Measurements from ENCODE around the gene TBC1D24. TPM values are rescaled to one million over a fixed set of nuclear protein-coding genes. Genes with fewer than 3 reads are reported as not detected.

TBC1D24 gene
- total RNA-seq, 2 donors from 2014 or later = 9.6 to 10.5 TPM

DNA sequence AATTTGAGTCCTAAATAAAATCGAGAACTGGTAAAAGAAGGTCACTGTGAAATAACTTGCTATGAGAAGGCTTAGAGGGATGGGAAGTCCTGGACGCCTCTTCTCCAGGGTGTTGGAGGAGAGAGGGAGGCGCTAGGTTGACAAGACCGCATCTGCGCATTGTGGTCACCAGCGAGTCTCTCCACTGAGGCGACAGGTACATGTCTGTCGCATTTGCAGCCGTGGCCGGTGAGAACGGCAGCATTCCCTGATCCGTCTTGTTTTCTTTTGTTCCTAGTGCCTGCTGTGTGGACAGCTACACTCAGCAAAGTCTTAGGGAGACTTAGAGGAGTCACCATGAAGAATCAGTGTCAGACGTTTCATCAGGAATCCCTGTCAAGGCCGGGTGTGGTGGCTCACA, 30.8 kb downstream of the TBC1D24 start:
- Histone ChIP-seq H3K4me3 (no peak overlapping the region), H3K36me3 (no peaks in the 10 kb centered on the region), H3K27me3 (no peaks in the 10 kb centered on the region), H3K9me3 (no peaks in the 10 kb centered on the region), H3K27ac (peak overlapping the region; percentile 6 to 59), H3K4me1 (peaks cover 0 to 31% of the 10 kb centered on the region in 2 donors)
- DNase-seq (ENCODE audit: low spot score) = no peak
- TF ChIP-seq, protein P1, sequence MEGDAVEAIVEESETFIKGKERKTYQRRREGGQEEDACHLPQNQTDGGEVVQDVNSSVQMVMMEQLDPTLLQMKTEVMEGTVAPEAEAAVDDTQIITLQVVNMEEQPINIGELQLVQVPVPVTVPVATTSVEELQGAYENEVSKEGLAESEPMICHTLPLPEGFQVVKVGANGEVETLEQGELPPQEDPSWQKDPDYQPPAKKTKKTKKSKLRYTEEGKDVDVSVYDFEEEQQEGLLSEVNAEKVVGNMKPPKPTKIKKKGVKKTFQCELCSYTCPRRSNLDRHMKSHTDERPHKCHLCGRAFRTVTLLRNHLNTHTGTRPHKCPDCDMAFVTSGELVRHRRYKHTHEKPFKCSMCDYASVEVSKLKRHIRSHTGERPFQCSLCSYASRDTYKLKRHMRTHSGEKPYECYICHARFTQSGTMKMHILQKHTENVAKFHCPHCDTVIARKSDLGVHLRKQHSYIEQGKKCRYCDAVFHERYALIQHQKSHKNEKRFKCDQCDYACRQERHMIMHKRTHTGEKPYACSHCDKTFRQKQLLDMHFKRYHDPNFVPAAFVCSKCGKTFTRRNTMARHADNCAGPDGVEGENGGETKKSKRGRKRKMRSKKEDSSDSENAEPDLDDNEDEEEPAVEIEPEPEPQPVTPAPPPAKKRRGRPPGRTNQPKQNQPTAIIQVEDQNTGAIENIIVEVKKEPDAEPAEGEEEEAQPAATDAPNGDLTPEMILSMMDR (IDR thresholded peaks at IDR 0.05) = no peak

DNA sequence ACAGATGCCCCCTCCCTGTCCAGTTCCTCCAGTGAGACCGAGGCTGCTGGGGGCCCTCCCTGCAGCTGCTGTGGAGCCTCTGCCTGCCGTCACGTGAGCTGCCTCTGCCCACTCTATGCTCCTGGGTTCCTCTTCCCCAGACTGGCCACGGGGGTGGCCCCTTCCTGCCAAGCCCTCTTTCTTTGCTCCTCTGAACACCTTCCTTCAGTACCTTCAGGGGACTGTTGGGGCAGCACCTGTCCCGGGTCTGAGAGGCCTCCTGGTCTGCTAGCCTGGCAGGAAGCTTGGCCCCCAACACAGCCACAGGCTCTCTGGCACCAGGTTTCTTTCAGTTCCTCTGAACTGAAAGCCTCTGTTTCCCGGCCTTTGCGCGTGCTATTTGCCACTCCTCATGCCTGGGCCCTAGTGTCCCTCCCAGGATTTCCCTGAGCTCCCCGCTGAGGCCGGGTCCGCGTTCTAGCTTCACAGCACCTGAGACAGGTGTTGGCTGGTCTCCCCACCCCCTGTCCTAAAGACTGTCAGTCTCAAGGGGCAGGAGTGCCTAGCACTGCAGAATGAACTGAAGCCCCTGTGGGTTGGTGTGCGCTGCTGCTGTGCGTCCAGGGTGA, 32.2 kb downstream of the TBC1D24 start:
- Histone ChIP-seq H3K4me3 (no peak overlapping the region), H3K27ac (peak overlapping the region in 1 of 2 donors; percentile 37), H3K9me3 (no peaks in the 10 kb centered on the region), H3K4me1 (peaks cover 0 to 30% of the 10 kb centered on the region in 2 donors), H3K36me3 (no peaks in the 10 kb centered on the region), H3K27me3 (no peaks in the 10 kb centered on the region)
- no peak for DNase-seq (ENCODE audit: low spot score)
- TF ChIP-seq, protein P1 (IDR thresholded peaks at IDR 0.05) = no peak

DNA sequence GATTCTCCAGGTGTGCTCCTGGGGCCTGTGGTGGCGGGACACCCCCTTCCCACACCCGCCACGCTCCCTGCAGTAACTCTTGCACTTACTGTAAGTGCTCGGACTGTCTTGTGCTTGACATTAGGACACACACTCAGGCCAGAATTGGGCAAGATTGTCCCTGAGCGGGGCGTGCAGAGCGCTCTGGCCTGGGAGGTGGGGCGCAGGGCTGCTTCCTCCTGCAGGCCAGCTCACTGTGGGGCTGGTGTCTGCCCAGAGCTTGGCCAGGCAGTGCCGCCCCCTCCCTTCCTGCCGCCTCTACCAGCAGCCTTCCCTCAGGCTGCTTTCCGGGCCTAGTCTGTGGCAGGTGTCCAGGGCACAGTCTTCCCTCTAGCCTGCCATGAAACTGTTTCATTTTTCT, 32.7 kb downstream of the TBC1D24 start:
- Histone ChIP-seq H3K36me3 (no peaks in the 10 kb centered on the region), H3K27ac (no peak overlapping the region), H3K4me3 (no peak overlapping the region), H3K9me3 (no peaks in the 10 kb centered on the region), H3K4me1 (peaks cover 0 to 28% of the 10 kb centered on the region in 2 donors), H3K27me3 (no peaks in the 10 kb centered on the region)
- TF ChIP-seq, protein P1 (IDR thresholded peaks at IDR 0.05) = no peak
- DNase-seq (ENCODE audit: low spot score) = no peak

DNA sequence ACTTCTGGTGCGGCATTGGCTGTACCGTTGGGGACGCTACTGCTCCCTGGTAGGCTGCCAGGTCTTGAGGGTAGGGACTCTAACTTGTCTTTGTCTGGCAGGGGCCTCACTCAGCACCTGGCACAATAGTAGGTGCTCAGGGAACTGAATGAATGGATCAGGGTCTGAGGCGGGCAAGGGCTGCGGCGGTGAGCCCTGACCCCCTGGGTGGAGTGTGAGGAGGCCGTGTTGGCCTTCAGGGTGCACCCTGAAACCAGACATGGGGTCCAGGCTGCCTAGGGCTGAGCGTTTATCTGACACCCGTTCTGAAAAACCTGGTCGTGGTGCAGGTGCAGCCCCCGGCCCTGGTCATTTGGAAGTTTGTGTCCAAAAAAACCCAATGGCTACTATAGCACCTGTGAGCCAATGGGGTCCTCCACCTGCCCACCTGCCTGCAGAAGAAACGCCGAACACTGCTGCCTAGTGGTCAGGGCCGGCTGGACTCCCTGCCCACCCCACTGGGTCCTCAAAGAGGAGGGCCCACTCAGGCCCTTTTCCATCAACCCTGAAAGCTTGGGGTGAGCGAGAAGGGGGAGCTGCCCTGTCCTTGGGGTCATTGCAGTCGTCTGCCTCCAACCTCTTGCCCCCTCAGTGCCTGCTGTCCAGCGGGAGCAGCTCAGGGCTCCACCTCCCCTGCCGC, 33.9 kb downstream of the TBC1D24 start:
- H3K27ac ChIP-seq = no peak overlapping the region
- no peak for DNase-seq (ENCODE audit: low spot score)
- H3K36me3 ChIP-seq = no peaks in the 10 kb centered on the region
- no peaks in the 10 kb centered on the region for H3K9me3 ChIP-seq
- H3K4me3 ChIP-seq = no peak overlapping the region
- TF ChIP-seq, protein P1 (IDR thresholded peaks at IDR 0.05) = no peak
- H3K4me1 ChIP-seq = peaks cover 0 to 31% of the 10 kb centered on the region in 2 donors
- no peaks in the 10 kb centered on the region for H3K27me3 ChIP-seq

DNA sequence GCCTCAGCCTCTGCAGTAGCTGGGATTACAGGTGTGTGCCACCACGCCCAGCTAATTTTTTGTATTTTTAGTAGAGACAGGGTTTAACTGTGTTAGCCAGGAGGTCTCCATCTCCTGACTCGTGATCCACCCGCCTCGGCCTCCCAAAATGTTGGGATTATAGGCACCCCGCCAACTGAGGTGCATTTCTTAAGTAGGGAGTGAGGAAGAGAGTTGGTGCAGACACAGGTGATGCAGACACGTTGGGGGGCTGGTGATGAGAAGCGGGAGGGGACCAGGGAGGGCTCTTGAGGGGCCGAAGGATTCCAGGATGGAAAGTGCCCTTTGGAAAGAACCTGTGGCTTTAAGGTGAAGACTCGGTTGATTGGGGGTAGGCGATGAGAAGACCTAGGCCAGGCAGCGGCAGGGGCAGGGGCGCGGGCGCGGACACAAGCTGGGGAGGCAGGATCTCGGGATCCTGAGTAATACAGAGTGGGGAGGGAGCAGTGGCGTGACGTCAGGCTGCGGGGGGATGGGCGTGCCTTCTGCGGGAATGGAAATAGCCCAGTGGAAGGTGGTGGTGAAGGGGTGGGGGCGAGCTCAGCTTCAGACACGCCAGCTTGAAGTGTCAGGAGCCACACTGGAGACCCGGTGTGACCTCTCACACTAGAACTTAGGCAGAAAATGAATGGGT, 36.3 kb downstream of the TBC1D24 start:
- Histone ChIP-seq H3K9me3 (no peaks in the 10 kb centered on the region), H3K36me3 (no peaks in the 10 kb centered on the region), H3K4me1 (peaks cover 0 to 39% of the 10 kb centered on the region in 2 donors), H3K4me3 (no peak overlapping the region), H3K27me3 (no peaks in the 10 kb centered on the region), H3K27ac (peak overlapping the region; percentile 98 to 99)
- DNase-seq (ENCODE audit: low spot score) = peak; percentile 92
- TF ChIP-seq, protein P1 (IDR thresholded peaks at IDR 0.05) = no peak
